ENCODE measurements around the gene OTUD4. TPM values are rescaled to one million over a fixed set of nuclear protein-coding genes. Genes with fewer than 3 reads are reported as not detected.

Gene OTUD4
- total RNA-seq, 1 donor from 2014 or later, result 47.4 TPM

- Histone ChIP-seq H3K27ac (ENCODE audit: low read depth, low read length) (no peak overlapping the region), H3K79me2 (ENCODE audit: insufficient read depth, low read length) (no peaks in the 10 kb centered on the region), H3K27me3 (ENCODE audit: insufficient read depth, low read length) (no peaks in the 10 kb centered on the region), H3K4me1 (ENCODE audit: insufficient read depth, low read length) (no peaks in the 10 kb centered on the region), H3K36me3 (ENCODE audit: insufficient read depth, low read length) (no peaks in the 10 kb centered on the region), H2AFZ (ENCODE audit: low read depth, low read length) (no peak overlapping the region), H3K4me3 (ENCODE audit: insufficient read depth, low read depth, low read length) (no peak overlapping the region), H3K9me3 (ENCODE audit: insufficient read depth, low read depth, low read length) (no peaks in the 10 kb centered on the region), H3K4me2 (ENCODE audit: low read length) (no peak overlapping the region), H3K9ac (ENCODE audit: low read length) (no peak overlapping the region), H4K20me1 (ENCODE audit: insufficient read depth, low read length) (no peaks in the 10 kb centered on the region)
- Mint-ChIP-seq H3K9me3 (ENCODE audit: unreplicated experiment) (no peaks in the 10 kb centered on the region), H3K36me3 (ENCODE audit: low read depth, unreplicated experiment) (no peaks in the 10 kb centered on the region), H3K4me3 (ENCODE audit: unreplicated experiment) (no peak overlapping the region), H3K27me3 (ENCODE audit: low read depth, unreplicated experiment) (no peaks in the 10 kb centered on the region), H3K27ac (ENCODE audit: unreplicated experiment) (no peak overlapping the region), H3K4me1 (ENCODE audit: low read depth, unreplicated experiment) (peaks cover 4% of the 10 kb centered on the region)
- TF ChIP-seq CTCF (IDR thresholded peaks at IDR 0.05; ENCODE audit: insufficient read depth, low read depth, low read length), result no peak
- no peak for TF ChIP-seq EZH2 (IDR thresholded peaks at IDR 0.05; ENCODE audit: insufficient read depth, low read length)
- DNase-seq (ENCODE audit: low read depth) (no peak), FAIRE-seq (no peak)
Measured at GRCh38 chr4:145186729-145187128, 6.3 kb upstream of the OTUD4 start.

GRCh38 chr4:145183581-145183980 lies 3.2 kb upstream of the OTUD4 start:
- H2AFZ ChIP-seq (ENCODE audit: low read depth, low read length), result no peak overlapping the region
- no peak overlapping the region for H3K4me3 ChIP-seq (ENCODE audit: insufficient read depth, low read depth, low read length)
- Mint-ChIP-seq H3K27ac (ENCODE audit: unreplicated experiment) (no peak overlapping the region), H3K4me1 (ENCODE audit: low read depth, unreplicated experiment) (peaks cover 8% of the 10 kb centered on the region), H3K9me3 (ENCODE audit: unreplicated experiment) (no peaks in the 10 kb centered on the region), H3K4me3 (ENCODE audit: unreplicated experiment) (no peak overlapping the region), H3K36me3 (ENCODE audit: low read depth, unreplicated experiment) (no peaks in the 10 kb centered on the region), H3K27me3 (ENCODE audit: low read depth, unreplicated experiment) (no peaks in the 10 kb centered on the region)
- H3K4me1 ChIP-seq (ENCODE audit: insufficient read depth, low read length), result no peaks in the 10 kb centered on the region
- H3K9me3 ChIP-seq (ENCODE audit: insufficient read depth, low read depth, low read length), result no peaks in the 10 kb centered on the region
- no peak overlapping the region for H3K27ac ChIP-seq (ENCODE audit: low read depth, low read length)
- no peaks in the 10 kb centered on the region for H3K36me3 ChIP-seq (ENCODE audit: insufficient read depth, low read length)
- no peak overlapping the region for H3K9ac ChIP-seq (ENCODE audit: low read length)
- no peak overlapping the region for H3K4me2 ChIP-seq (ENCODE audit: low read length)
- H3K79me2 ChIP-seq (ENCODE audit: insufficient read depth, low read length), result peaks cover 13% of the 10 kb centered on the region
- no peak for DNase-seq (ENCODE audit: low read depth)
- TF ChIP-seq EZH2 (IDR thresholded peaks at IDR 0.05; ENCODE audit: insufficient read depth, low read length) (no peak), CTCF (IDR thresholded peaks at IDR 0.05; ENCODE audit: insufficient read depth, low read depth, low read length) (no peak)
- no peaks in the 10 kb centered on the region for H3K27me3 ChIP-seq (ENCODE audit: insufficient read depth, low read length)
- no peak for FAIRE-seq
- H4K20me1 ChIP-seq (ENCODE audit: insufficient read depth, low read length), result peaks cover 3% of the 10 kb centered on the region

GRCh38 chr4:145183023-145183422 lies 2.6 kb upstream of the OTUD4 start:
- no peak overlapping the region for H3K27ac ChIP-seq (ENCODE audit: low read depth, low read length)
- H3K4me1 ChIP-seq (ENCODE audit: insufficient read depth, low read length), result peaks cover 5% of the 10 kb centered on the region
- H3K79me2 ChIP-seq (ENCODE audit: insufficient read depth, low read length), result peaks cover 18% of the 10 kb centered on the region
- no peak overlapping the region for H2AFZ ChIP-seq (ENCODE audit: low read depth, low read length)
- H3K9ac ChIP-seq (ENCODE audit: low read length), result no peak overlapping the region
- Mint-ChIP-seq H3K27ac (ENCODE audit: unreplicated experiment) (peak overlapping the region; percentile 47), H3K4me1 (ENCODE audit: low read depth, unreplicated experiment) (peaks cover 8% of the 10 kb centered on the region), H3K9me3 (ENCODE audit: unreplicated experiment) (no peaks in the 10 kb centered on the region), H3K27me3 (ENCODE audit: low read depth, unreplicated experiment) (no peaks in the 10 kb centered on the region), H3K4me3 (ENCODE audit: unreplicated experiment) (no peak overlapping the region), H3K36me3 (ENCODE audit: low read depth, unreplicated experiment) (no peaks in the 10 kb centered on the region)
- FAIRE-seq, result no peak
- TF ChIP-seq CTCF (IDR thresholded peaks at IDR 0.05; ENCODE audit: insufficient read depth, low read depth, low read length), result no peak
- TF ChIP-seq EZH2 (IDR thresholded peaks at IDR 0.05; ENCODE audit: insufficient read depth, low read length), result no peak
- H3K4me3 ChIP-seq (ENCODE audit: insufficient read depth, low read depth, low read length), result no peak overlapping the region
- H3K36me3 ChIP-seq (ENCODE audit: insufficient read depth, low read length), result no peaks in the 10 kb centered on the region
- no peaks in the 10 kb centered on the region for H3K27me3 ChIP-seq (ENCODE audit: insufficient read depth, low read length)
- peaks cover 8% of the 10 kb centered on the region for H4K20me1 ChIP-seq (ENCODE audit: insufficient read depth, low read length)
- no peak overlapping the region for H3K4me2 ChIP-seq (ENCODE audit: low read length)
- no peaks in the 10 kb centered on the region for H3K9me3 ChIP-seq (ENCODE audit: insufficient read depth, low read depth, low read length)
- no peak for DNase-seq (ENCODE audit: low read depth)
